K562 (cell line): ENCODE results near the gene PEX11B. TPM values are rescaled to one million over a fixed set of nuclear protein-coding genes. Genes with fewer than 3 reads are reported as not detected.
A peak's percentile ranks its signal among the peaks of the same experiment; 100 is the strongest.

Experiments used
- ATAC-seq: fragments of 200-7000 bp; cut with Tn5 transposase; 3 replicates; pipeline ENCODE4 v1.9.1; 2020; ENCODE audit warnings: moderate library complexity
- BruUV-seq: library from RNA; stranded (reverse); fragments of 400-500 nt; replicated peaks from 2 replicates; lab custom pipeline; 2021; lab: Mats Ljungman, UMichigan
- CTCF ChIA-PET: fragments of 300-600 bp; formaldehyde crosslinking; extraction: SDS; loops from one replicate; lab custom pipeline; 2021; ENCODE audit warnings: low intra/inter-chr PET ratio; lab: Yijun Ruan, JAX
- POLR2A ChIA-PET: fragments of 300-600, 350-650 bp; sonication (Branson Sonifier 250); formaldehyde crosslinking; extraction: SDS; loops from one replicate; lab custom pipeline; 2021; ENCODE audit warnings: antibody characterized with exemption, inconsistent platforms; lab: Yijun Ruan, JAX
- DNase-seq, 4 experiments: peaks; one replicate each; pipeline versions ENCODE4 v3.0.0 to v3.0.0-alpha.2; 2011 to 2018; ENCODE audit warnings: low spot score in 3 of 4, mixed read lengths in 3 of 4; ENCODE audit errors: extremely low read depth in 1 of 4
- FAIRE-seq: peaks from 2 replicates; lab custom pipeline; 2011; peaks lifted over from hg19 to GRCh38; lab: Jason Lieb, UNC
- H2AFZ ChIP-seq: 2 replicates; pipeline ENCODE4 v1.6.0; 2011; ENCODE audit warnings: low read depth, low read length, control low read depth, inconsistent platforms
- H3K27ac ChIP-seq: fragments of 200-600 bp; 3 replicates; pipeline ENCODE4 v1.8.0; 2011; ENCODE audit warnings: low read depth, mild to moderate bottlenecking, control low read depth, inconsistent platforms, low read length, moderate library complexity, mixed read lengths; ENCODE audit errors: extremely low read depth
- H3K27me3 ChIP-seq, 2 experiments: fragments of 300-600 bp in 1 of 2; 2 replicates in 1 of 2; 3 replicates in 1 of 2; pipeline versions ENCODE4 v1.6.0 to v1.8.0; 2011; ENCODE audit warnings: inconsistent platforms in 2 of 2, low read length in 2 of 2, mild to moderate bottlenecking in 1 of 2, mixed read lengths in 1 of 2, moderate library complexity in 1 of 2; ENCODE audit not compliant: control insufficient read depth in 2 of 2, insufficient read depth in 2 of 2
- H3K36me3 ChIP-seq: fragments of 300-600 bp; 3 replicates; pipeline ENCODE4 v1.8.0; 2011; ENCODE audit warnings: mild to moderate bottlenecking, low read length, inconsistent platforms; ENCODE audit not compliant: control insufficient read depth, insufficient read depth
- H3K4me1 ChIP-seq, 2 experiments: fragments of 200-600 bp in 1 of 2; replicated peaks in 1 of 2; 2 replicates in 1 of 2; 3 replicates in 1 of 2; pipeline versions ENCODE4 v1.5.1 to v1.8.0; 2011; ENCODE audit warnings: inconsistent platforms in 2 of 2, low read length in 2 of 2, mild to moderate bottlenecking in 1 of 2, mixed read lengths in 1 of 2, moderate library complexity in 1 of 2; ENCODE audit not compliant: control insufficient read depth in 2 of 2, insufficient read depth in 2 of 2
- H3K4me2 ChIP-seq: 2 replicates; pipeline ENCODE4 v1.6.1; 2011; ENCODE audit warnings: low read length, control low read depth, inconsistent platforms, mixed read lengths; ENCODE audit not compliant: insufficient read depth
- H3K4me3 ChIP-seq: fragments of 200-600 bp; sonication (generic), shearing (Covaris generic); 2 replicates; pipeline ENCODE4 v1.5.1; 2016; ENCODE audit warnings: control low read depth, inconsistent platforms
- H3K79me2 ChIP-seq: fragments of 200-600 bp; 3 replicates; pipeline ENCODE4 v1.8.0; 2011; ENCODE audit warnings: low read length, inconsistent platforms; ENCODE audit not compliant: control insufficient read depth, insufficient read depth
- H3K9ac ChIP-seq, 2 experiments: 2 replicates each; pipeline versions ENCODE4 v1.6.0 to v1.6.1; 2011; ENCODE audit warnings: low read depth in 2 of 2, low read length in 2 of 2, control low read depth in 1 of 2, inconsistent platforms in 1 of 2, mild to moderate bottlenecking in 1 of 2, mixed read lengths in 1 of 2; ENCODE audit not compliant: insufficient read depth in 1 of 2
- H3K9me1 ChIP-seq: one replicate; pipeline ENCODE4 v1.6.0; 2011; ENCODE audit warnings: inconsistent platforms, mild to moderate bottlenecking, low read length, moderate library complexity; ENCODE audit not compliant: control insufficient read depth, insufficient read depth
- H3K9me3 ChIP-seq: replicated peaks from 2 replicates; pipeline ENCODE4 v1.5.1; 2011; ENCODE audit warnings: low read depth, low read length, inconsistent platforms; ENCODE audit not compliant: control insufficient read depth, insufficient read depth
- H4K20me1 ChIP-seq: replicated peaks from 2 replicates; pipeline ENCODE4 v1.6.1; 2011; ENCODE audit warnings: low read length, inconsistent platforms, mixed read lengths; ENCODE audit not compliant: control insufficient read depth, insufficient read depth
- C11orf30 ChIP-seq: fragments of 450-650 bp; IDR thresholded peaks from 2 replicates; pipeline ENCODE4 v1.6.1; 2016; ENCODE audit warnings: low read depth, mild to moderate bottlenecking
- MAFF ChIP-seq: IDR thresholded peaks from 2 replicates; pipeline ENCODE4 v1.6.1; 2012; ENCODE audit warnings: low read length, improper control_type of control experiment
- MAFG ChIP-seq: fragments of 450-650 bp; conservative IDR thresholded peaks from 2 replicates; pipeline ENCODE4 v1.6.1; 2016; ENCODE audit warnings: missing genetic modification characterization, missing compliant biosample characterization
- MAFK ChIP-seq: IDR thresholded peaks from 2 replicates; pipeline ENCODE4 v1.6.1; 2011; ENCODE audit warnings: low read length, improper control_type of control experiment
- ZBTB9 ChIP-seq: fragments of 450-650 bp; formaldehyde crosslinking; IDR thresholded peaks from 2 replicates; pipeline ENCODE4 v1.4.0; 2020; ENCODE audit warnings: mild to moderate bottlenecking, moderate library complexity
- ZNF316 ChIP-seq: fragments of 450-650 bp; IDR thresholded peaks from 2 replicates; pipeline ENCODE4 v1.6.1; 2016
- WGBS: fragments of 100-300 bp; shearing (Covaris generic); methylation state at CpG from one replicate; pipeline ENCODE4 v1.1.6; 2016; ENCODE audit warnings: low coverage, mixed read lengths; ENCODE audit not compliant: insufficient coverage; ENCODE audit errors: missing lambda C conversion rate; 5-methylcytosine and 5-hydroxymethylcytosine counted together
- in situ Hi-C: fragments of 300-500 bp; cut with MboI; formaldehyde crosslinking; loops from 4 replicates; pipeline ENCODE4 v1.15.0; 2018; ENCODE audit warnings: inconsistent platforms, mixed read lengths
- intact Hi-C: fragments of 100-400 bp; cut with micrococcal nuclease; formaldehyde crosslinking; loops from 2 replicates; pipeline ENCODE4 v1.14.2; 2022
- polyA plus RNA-seq, 8 experiments: library from polyadenylated mRNA; depleted of rRNA in 4 of 8; stranded (reverse) in 5 of 8; unstranded in 3 of 8; fragments of >200 nt; fragmentation: Nextera tagmentation in 2 of 8; fragmentation: Illumina TruSeq in 1 of 8; extraction: Ambion mirVana in 2 of 8; extraction: Trizol in 1 of 8; gene quantifications; 2 replicates each; pipeline versions ENCODE4 v1.2.1 to v1.2.3, GENCODE V29; 2011 to 2014; ENCODE audit warnings: inconsistent platforms in 1 of 8, missing spikeins in 1 of 8
- total RNA-seq, 7 experiments: library from RNA; depleted of rRNA in 6 of 7; stranded (reverse); fragments of >200 nt in 6 of 7; fragmentation: Illumina TruSeq in 2 of 7; extraction: Trizol in 2 of 7; gene quantifications; 2 replicates each; pipeline versions ENCODE4 v1.2.1 to v1.2.3, GENCODE V29; 2011 to 2021; ENCODE audit warnings: low replicate concordance in 1 of 7

PEX11B gene
- total and polyA plus RNA-seq, 9 of the 15 experiments (the other 6 are each of a cell fraction or from before 2014, with no cell fraction given), result 13.2 to 60.0 (median 21.7) TPM

- H3K9ac ChIP-seq, result peak overlapping the region in 1 of 2 experiments; percentile 11; a peak in 1 of 4 replicates
- H3K36me3 ChIP-seq, result no peaks in the 10 kb centered on the region
- peaks cover 3 to 12% of the 10 kb centered on the region in 2 experiments; a peak in 4 of 5 replicates for H3K4me1 ChIP-seq
- in situ Hi-C loops (no loop called here), intact Hi-C loops (no loop called here)
- CTCF ChIA-PET, result no interaction called here
- no peak overlapping the region for H3K4me2 ChIP-seq
- no peaks in the 10 kb centered on the region for H3K9me3 ChIP-seq
- no peaks in the 10 kb centered on the region for H4K20me1 ChIP-seq
- H3K27me3 ChIP-seq, result no peaks in the 10 kb centered on the region
- POLR2A ChIA-PET, result interaction anchor here (0.6 to 1.3 kb wide), 5 partner anchors 8 to 48 kb away, joined by 3 to 7 read pairs (median 3); partner anchors contain the start of gene RBM8A
- H3K4me3 ChIP-seq, result no peak overlapping the region
- ATAC-seq (no peak), DNase-seq (no peak), FAIRE-seq (no peak)
- H3K9me1 ChIP-seq, result no peaks in the 10 kb centered on the region
- H3K79me2 ChIP-seq, result no peaks in the 10 kb centered on the region
- no TSS peak for BruUV-seq
- 0 out of 2 replicates have a peak overlapping the region, but pooled peaks have one; percentile 11 for H2AFZ ChIP-seq
- no peak overlapping the region for H3K27ac ChIP-seq
- WGBS, result 88% methylated on average over 5 of the region's 5 CpGs
- TF ChIP-seq ZNF316 (peak; percentile 98), C11orf30 (peak; percentile 97), ZBTB9 (CRISPR knock-in tag) (no peak), MAFK (peak; percentile 98), MAFF (peak; percentile 99), MAFG (tag) (peak; percentile 96)
Measured at GRCh38 chr1:145898756-145899155, 19.8 kb downstream of the PEX11B start.
